Measurements from ENCODE around the gene SPSB4.

The SPSB4 gene

DNA sequence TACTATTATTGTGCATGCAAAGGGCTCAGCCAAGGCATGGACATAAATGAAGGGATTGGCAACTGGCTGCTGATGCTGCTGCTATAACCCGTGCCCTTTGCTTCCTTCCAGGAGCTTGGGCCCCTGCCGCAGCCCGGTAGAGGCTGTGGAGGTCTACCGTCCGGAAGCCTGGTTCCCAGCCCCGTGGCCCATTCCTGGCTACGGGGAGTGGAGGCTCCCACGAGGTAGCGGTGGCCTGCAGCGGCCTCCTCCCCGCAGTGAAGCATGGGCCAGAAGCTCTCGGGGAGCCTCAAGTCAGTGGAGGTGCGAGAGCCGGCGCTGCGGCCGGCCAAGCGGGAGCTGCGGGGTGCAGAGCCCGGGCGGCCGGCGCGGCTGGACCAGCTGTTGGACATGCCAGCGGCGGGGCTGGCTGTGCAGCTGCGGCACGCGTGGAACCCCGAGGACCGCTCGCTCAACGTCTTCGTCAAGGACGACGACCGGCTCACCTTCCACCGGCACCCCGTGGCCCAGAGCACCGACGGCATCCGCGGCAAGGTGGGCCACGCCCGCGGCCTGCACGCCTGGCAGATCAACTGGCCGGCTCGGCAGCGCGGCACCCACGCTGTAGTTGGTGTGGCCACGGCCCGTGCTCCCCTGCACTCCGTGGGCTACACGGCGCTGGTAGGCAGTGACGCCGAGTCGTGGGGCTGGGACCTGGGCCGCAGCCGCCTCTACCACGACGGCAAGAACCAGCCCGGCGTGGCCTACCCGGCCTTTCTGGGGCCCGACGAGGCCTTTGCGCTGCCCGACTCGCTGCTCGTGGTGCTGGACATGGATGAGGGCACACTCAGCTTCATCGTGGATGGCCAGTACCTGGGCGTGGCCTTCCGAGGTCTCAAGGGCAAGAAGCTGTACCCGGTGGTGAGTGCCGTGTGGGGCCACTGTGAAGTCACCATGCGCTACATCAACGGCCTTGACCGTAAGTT lies 15.0 kb downstream of the SPSB4 start:
- Histone ChIP-seq H3K27me3 (ENCODE audit: insufficient read depth, poor library complexity, severe bottlenecking) (no peaks in the 10 kb centered on the region), H3K27ac (ENCODE audit: poor library complexity, severe bottlenecking) (no peak overlapping the region), H3K4me3 (ENCODE audit: severe bottlenecking) (no peak overlapping the region), H3K36me3 (ENCODE audit: low read depth) (no peaks in the 10 kb centered on the region), H3K4me1 (ENCODE audit: insufficient read depth, poor library complexity, severe bottlenecking) (no peaks in the 10 kb centered on the region), H3K9me3 (ENCODE audit: severe bottlenecking) (no peaks in the 10 kb centered on the region)
- DNase-seq (ENCODE audit: low spot score) (no peak), ATAC-seq (ENCODE audit: low read depth) (no peak)
- TF ChIP-seq, protein P1, sequence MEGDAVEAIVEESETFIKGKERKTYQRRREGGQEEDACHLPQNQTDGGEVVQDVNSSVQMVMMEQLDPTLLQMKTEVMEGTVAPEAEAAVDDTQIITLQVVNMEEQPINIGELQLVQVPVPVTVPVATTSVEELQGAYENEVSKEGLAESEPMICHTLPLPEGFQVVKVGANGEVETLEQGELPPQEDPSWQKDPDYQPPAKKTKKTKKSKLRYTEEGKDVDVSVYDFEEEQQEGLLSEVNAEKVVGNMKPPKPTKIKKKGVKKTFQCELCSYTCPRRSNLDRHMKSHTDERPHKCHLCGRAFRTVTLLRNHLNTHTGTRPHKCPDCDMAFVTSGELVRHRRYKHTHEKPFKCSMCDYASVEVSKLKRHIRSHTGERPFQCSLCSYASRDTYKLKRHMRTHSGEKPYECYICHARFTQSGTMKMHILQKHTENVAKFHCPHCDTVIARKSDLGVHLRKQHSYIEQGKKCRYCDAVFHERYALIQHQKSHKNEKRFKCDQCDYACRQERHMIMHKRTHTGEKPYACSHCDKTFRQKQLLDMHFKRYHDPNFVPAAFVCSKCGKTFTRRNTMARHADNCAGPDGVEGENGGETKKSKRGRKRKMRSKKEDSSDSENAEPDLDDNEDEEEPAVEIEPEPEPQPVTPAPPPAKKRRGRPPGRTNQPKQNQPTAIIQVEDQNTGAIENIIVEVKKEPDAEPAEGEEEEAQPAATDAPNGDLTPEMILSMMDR (IDR thresholded peaks at IDR 0.05; ENCODE audit: poor library complexity, severe bottlenecking): no peak

DNA sequence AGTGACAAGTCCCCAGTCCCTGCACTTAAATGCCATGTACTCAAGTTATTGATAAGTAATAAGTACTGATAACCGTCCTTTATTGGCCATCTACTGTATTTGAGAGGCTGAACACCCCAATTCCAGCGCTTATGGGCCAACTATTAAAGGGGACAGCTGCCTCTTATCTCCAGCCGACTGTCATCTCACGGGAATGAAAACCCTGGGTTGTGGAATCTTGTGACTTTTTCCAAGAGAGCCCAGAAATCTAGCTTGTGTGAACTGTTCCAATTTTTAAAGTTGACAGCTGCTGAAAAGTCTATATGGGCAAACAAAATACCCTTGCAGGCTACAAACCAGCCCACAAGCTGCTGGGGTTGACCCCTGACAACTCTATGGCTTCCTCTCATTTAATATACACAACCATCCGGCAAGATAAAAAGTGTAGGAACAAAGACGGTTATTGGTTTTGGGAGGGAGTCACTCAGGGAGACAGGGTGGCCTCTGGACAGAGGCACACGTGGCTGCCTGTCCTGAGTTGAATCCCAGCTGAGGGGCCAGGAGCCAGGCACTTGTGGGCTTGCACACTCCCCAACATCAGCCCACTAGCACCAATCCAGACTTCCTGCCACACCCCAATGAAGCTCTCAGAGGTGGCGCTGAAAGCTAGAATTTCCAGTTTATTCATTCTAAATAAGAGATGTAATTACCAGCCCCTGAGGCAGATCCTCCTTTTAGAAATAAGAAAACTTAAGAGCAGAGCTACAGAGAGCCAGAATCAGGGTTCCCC lies 16.2 kb downstream of the SPSB4 start:
- no peaks in the 10 kb centered on the region for H3K9me3 ChIP-seq (ENCODE audit: severe bottlenecking)
- TF ChIP-seq, protein P1 (IDR thresholded peaks at IDR 0.05; ENCODE audit: poor library complexity, severe bottlenecking): no peak
- no peaks in the 10 kb centered on the region for H3K4me1 ChIP-seq (ENCODE audit: insufficient read depth, poor library complexity, severe bottlenecking)
- no peaks in the 10 kb centered on the region for H3K36me3 ChIP-seq (ENCODE audit: low read depth)
- ATAC-seq (ENCODE audit: low read depth): no peak
- no peak overlapping the region for H3K4me3 ChIP-seq (ENCODE audit: severe bottlenecking)
- DNase-seq (ENCODE audit: low spot score): no peak
- H3K27me3 ChIP-seq (ENCODE audit: insufficient read depth, poor library complexity, severe bottlenecking): no peaks in the 10 kb centered on the region
- H3K27ac ChIP-seq (ENCODE audit: poor library complexity, severe bottlenecking): no peak overlapping the region

DNA sequence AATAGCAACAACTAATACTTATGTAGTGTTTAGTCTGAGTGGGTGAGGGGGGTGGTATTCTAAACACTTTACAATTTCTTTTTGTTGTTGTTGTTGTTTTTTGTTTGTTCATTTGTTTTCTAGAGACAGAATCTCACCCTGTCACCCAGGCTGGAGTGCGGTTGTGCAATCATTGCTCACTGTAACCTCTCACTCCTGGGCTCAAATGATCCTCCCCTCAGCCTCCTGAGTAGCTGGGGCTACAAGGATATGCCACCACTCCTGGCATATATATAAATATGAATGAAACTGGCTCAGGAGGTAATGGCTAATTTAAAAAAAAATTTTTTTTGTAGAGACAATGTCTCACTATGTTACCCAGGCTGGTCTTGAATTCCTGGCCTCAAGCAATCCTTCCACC lies 19.1 kb downstream of the SPSB4 start:
- no peaks in the 10 kb centered on the region for H3K9me3 ChIP-seq (ENCODE audit: severe bottlenecking)
- DNase-seq (ENCODE audit: low spot score) (no peak), ATAC-seq (ENCODE audit: low read depth) (no peak)
- H3K36me3 ChIP-seq (ENCODE audit: low read depth): no peaks in the 10 kb centered on the region
- no peaks in the 10 kb centered on the region for H3K27me3 ChIP-seq (ENCODE audit: insufficient read depth, poor library complexity, severe bottlenecking)
- H3K27ac ChIP-seq (ENCODE audit: poor library complexity, severe bottlenecking): no peak overlapping the region
- no peak overlapping the region for H3K4me3 ChIP-seq (ENCODE audit: severe bottlenecking)
- TF ChIP-seq, protein P1 (IDR thresholded peaks at IDR 0.05; ENCODE audit: poor library complexity, severe bottlenecking): no peak
- no peaks in the 10 kb centered on the region for H3K4me1 ChIP-seq (ENCODE audit: insufficient read depth, poor library complexity, severe bottlenecking)

DNA sequence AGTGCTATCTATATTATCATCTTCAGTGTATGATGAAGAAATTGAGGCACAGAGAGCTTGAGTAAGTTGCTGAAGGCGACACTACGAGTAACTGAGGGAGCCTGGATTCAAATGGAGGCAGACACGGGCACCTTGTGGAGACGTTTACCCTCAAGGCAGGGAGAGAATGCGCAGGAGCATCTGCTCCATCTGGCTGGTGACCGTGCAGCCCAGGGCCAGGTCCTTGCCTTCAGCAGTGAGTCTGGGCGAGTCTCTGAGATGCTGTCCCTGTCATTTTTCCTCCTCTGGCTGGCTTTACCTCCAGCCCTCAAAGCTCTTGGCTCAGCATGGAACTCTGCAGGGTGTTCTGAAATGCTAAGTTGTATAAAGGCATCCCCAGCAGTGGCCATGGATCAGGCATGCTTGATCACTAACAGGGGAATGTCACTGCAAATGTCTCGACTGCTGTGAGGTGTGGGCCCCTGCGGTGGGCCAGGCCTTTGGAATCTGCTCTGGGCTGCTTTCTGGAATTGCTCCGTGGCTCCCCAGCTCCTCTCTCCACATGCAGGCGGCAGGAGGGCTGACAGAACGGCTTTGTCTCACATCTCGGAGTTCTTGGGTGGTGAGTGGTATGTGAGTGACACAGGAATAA lies 19.7 kb downstream of the SPSB4 start:
- DNase-seq (ENCODE audit: low spot score): no peak

More for the DNA sequence above, 19.7 kb downstream of the SPSB4 start:
- H3K4me1 ChIP-seq (ENCODE audit: insufficient read depth, poor library complexity, severe bottlenecking): no peaks in the 10 kb centered on the region
- no peak overlapping the region for H3K4me3 ChIP-seq (ENCODE audit: severe bottlenecking)
- TF ChIP-seq, protein P1 (IDR thresholded peaks at IDR 0.05; ENCODE audit: poor library complexity, severe bottlenecking): no peak
- no peaks in the 10 kb centered on the region for H3K9me3 ChIP-seq (ENCODE audit: severe bottlenecking)
- no peaks in the 10 kb centered on the region for H3K36me3 ChIP-seq (ENCODE audit: low read depth)
- no peak for ATAC-seq (ENCODE audit: low read depth)
- no peak overlapping the region for H3K27ac ChIP-seq (ENCODE audit: poor library complexity, severe bottlenecking)
- H3K27me3 ChIP-seq (ENCODE audit: insufficient read depth, poor library complexity, severe bottlenecking): no peaks in the 10 kb centered on the region

All from RWPE2 (cell line).